AG04449 (cell line): ENCODE data around the gene BMP6.

ENCODE experiments used
- CTCF ChIA-PET: fragments of 350-600 bp; formaldehyde crosslinking; extraction: SDS; loops from one replicate; lab custom pipeline; 2021; ENCODE audit warnings: antibody characterized with exemption; lab: Yijun Ruan, JAX
- POLR2A ChIA-PET: fragments of 400-600, 350-600 bp; formaldehyde crosslinking; extraction: SDS; loops from one replicate; lab custom pipeline; 2020; ENCODE audit warnings: antibody characterized with exemption, inconsistent platforms; lab: Yijun Ruan, JAX
- DNase-seq: peaks from one replicate; pipeline ENCODE4 v3.0.0-alpha.2; 2010; ENCODE audit warnings: low read depth, low spot score
- H3K4me3 ChIP-seq: 2 replicates; pipeline ENCODE4 v1.5.1; 2011; ENCODE audit warnings: low read depth, mild to moderate bottlenecking, control low read depth, low read length
- CTCF ChIP-seq: IDR thresholded peaks from one replicate; pipeline ENCODE4 v1.5.1; 2011; ENCODE audit warnings: mild to moderate bottlenecking, moderate library complexity, low read length, control low read depth, inconsistent platforms; ENCODE audit not compliant: insufficient read depth; ENCODE audit errors: missing control alignments

BMP6 gene

GRCh38 chr6:7914991-7915789 lies 189.3 kb downstream of the BMP6 start:
- ChIA-PET POLR2A (no interaction called here), CTCF (interaction anchor here (1.4 kb wide), 1 partner anchor 192 kb away, joined by 5 read pairs; no protein-coding TSS in a partner anchor)
- H3K4me3 ChIP-seq: no peak overlapping the region
- peak; percentile 44 for DNase-seq
- no peak for TF ChIP-seq CTCF

DNA sequence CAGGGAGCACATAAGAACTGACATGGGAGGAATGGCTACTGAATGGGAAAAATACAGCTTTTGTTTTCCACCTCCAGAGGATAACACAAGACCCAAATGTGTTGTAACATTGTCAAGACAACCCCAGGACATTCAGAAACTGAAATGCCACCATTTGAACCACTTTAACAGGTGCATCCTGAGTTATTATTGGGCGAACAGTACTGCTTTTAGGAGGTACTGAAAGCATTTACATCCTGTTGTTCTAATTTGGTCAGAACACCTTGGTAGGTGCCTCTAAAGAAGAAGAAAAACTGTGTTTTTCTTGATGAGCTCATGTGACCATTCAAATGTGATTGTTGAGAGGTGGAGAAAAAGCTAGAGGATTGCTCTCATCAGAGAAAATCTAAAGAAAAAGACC lies 191.1 kb downstream of the BMP6 start:
- no peak for DNase-seq
- POLR2A ChIA-PET: no interaction called here
- TF ChIP-seq CTCF: no peak
- CTCF ChIA-PET: interaction anchor here (1.2 to 1.7 kb wide), 2 partner anchors 90 to 194 kb away, joined by 4 to 6 read pairs; no protein-coding TSS in a partner anchor
- H3K4me3 ChIP-seq: no peak overlapping the region

- no peak for TF ChIP-seq CTCF
- CTCF ChIA-PET: interaction anchor here (1.2 to 2.0 kb wide), 3 partner anchors 89 to 195 kb away, joined by 4 to 6 read pairs (median 5); no protein-coding TSS in a partner anchor
- POLR2A ChIA-PET: no interaction called here
Measured at GRCh38 chr6:7917729-7918128, 191.8 kb downstream of the BMP6 start.

DNA sequence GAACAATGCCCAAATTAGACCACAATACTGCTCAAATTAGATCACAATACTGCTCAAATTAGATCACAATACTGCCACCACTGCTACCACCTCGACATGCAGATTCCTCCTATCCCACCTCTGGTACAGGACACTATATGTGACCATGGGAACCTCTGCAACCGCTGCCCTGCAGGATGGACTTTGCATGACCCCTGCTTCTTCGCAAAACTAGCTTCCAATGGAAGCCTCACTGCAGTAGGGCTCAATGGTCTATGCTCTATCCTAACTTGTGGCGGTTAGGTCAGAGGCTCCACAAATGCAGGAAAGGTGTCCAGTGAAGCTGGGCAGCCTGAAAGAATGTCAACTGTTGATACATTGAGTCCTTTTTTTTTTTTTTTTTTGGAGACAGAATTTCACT lies 192.5 kb downstream of the BMP6 start:
- no peak overlapping the region for H3K4me3 ChIP-seq
- ChIA-PET POLR2A (no interaction called here), CTCF (interaction anchor here (1.2 to 2.0 kb wide), 2 partner anchors 88 to 196 kb away, joined by 4 to 5 read pairs; no protein-coding TSS in a partner anchor)
- DNase-seq: no peak
- no peak for TF ChIP-seq CTCF

More at GRCh38 chr6:7917729-7918128, 191.8 kb downstream of the BMP6 start:
- H3K4me3 ChIP-seq: no peak overlapping the region
- DNase-seq: no peak

GRCh38 chr6:7919871-7920270 lies 194.0 kb downstream of the BMP6 start:
- no peak for DNase-seq
- H3K4me3 ChIP-seq: no peak overlapping the region
- POLR2A ChIA-PET: no interaction called here
- no peak for TF ChIP-seq CTCF
- CTCF ChIA-PET: no interaction called here

DNA sequence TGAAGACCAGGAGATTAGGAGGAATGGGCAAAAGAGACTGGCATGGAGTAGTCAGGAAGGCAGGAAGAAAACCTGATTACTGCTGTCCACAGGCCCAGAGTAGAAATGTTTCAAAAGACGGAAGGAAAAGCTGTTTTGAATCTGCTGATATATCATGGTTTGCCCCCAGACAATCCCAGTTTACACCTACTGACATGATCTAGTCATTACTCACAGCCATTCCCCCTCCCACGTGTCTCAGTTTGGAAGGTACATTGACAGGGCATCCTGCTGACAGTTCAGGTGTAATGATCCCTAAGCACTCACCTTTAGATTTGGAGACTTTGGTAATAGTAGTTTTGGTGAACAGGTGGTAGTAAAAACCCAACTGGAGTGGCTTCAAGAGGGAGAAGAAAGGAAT lies 194.5 kb downstream of the BMP6 start:
- POLR2A ChIA-PET: no interaction called here

More for the DNA sequence above, 194.5 kb downstream of the BMP6 start:
- CTCF ChIA-PET: no interaction called here
- DNase-seq: no peak
- TF ChIP-seq CTCF: no peak
- no peak overlapping the region for H3K4me3 ChIP-seq
